HepG2 (cell line): Measurements from ENCODE around the gene CFAP300. TPM values are rescaled to one million over a fixed set of nuclear protein-coding genes. Genes with fewer than 3 reads are reported as not detected.

Experiments used
- AHR ChIP-seq: IDR thresholded peaks from 2 replicates; pipeline ENCODE4 v1.6.1; 2018; ENCODE audit warnings: missing genetic modification reagents, missing compliant biosample characterization
- ATF5 ChIP-seq: sonication (generic); formaldehyde crosslinking; IDR thresholded peaks from 2 replicates; pipeline ENCODE4 v1.4.0; 2020; ENCODE audit warnings: mild to moderate bottlenecking, low read depth, missing genetic modification reagents
- BORCS8-MEF2B ChIP-seq: sonication (generic); formaldehyde crosslinking; IDR thresholded peaks from 2 replicates; pipeline ENCODE4 v1.8.0; 2022; ENCODE audit warnings: mild to moderate bottlenecking, missing genetic modification reagents
- CBX2 ChIP-seq, 2 experiments: fragments of 200-600 bp in 1 of 2; sonication (generic); formaldehyde crosslinking in 1 of 2; IDR thresholded peaks; 2 replicates each; pipeline versions ENCODE4 v1.7.0 to v1.8.1; 2018 to 2022; ENCODE audit warnings: low read depth in 2 of 2, low read length in 1 of 2, mild to moderate bottlenecking in 1 of 2, missing genetic modification reagents in 1 of 2
- DPF2 ChIP-seq: sonication (generic); formaldehyde crosslinking; IDR thresholded peaks from 2 replicates; pipeline ENCODE4 v1.4.0; 2020; ENCODE audit warnings: mild to moderate bottlenecking, low read depth, missing genetic modification reagents, borderline replicate concordance
- IRF2 ChIP-seq: IDR thresholded peaks from 2 replicates; pipeline ENCODE4 v1.6.1; 2018; ENCODE audit warnings: missing genetic modification reagents, missing compliant biosample characterization
- JUNB ChIP-seq: sonication (generic); formaldehyde crosslinking; IDR thresholded peaks from 2 replicates; pipeline ENCODE4 v1.8.0; 2022; ENCODE audit warnings: missing genetic modification reagents, mild to moderate bottlenecking, borderline replicate concordance
- KAT7 ChIP-seq: IDR thresholded peaks from 2 replicates; pipeline ENCODE4 v1.6.1; 2018; ENCODE audit warnings: borderline replicate concordance, missing compliant biosample characterization
- KLF16 ChIP-seq, 2 experiments: sonication (generic) in 1 of 2; formaldehyde crosslinking in 1 of 2; IDR thresholded peaks; 2 replicates each; pipeline versions ENCODE4 v1.6.1 to v1.8.0; 2016 to 2023; ENCODE audit warnings: missing genetic modification reagents in 2 of 2, missing compliant biosample characterization in 1 of 2
- NCOA1 ChIP-seq: sonication (generic); formaldehyde crosslinking; IDR thresholded peaks from 2 replicates; pipeline ENCODE4 v1.9.0; 2021; ENCODE audit warnings: missing genetic modification reagents
- PHF21A ChIP-seq: sonication (generic); formaldehyde crosslinking; IDR thresholded peaks from 2 replicates; pipeline ENCODE4 v1.5.0; 2020; ENCODE audit warnings: mild to moderate bottlenecking, missing genetic modification reagents
- RXRA ChIP-seq: sonication (generic); formaldehyde crosslinking; IDR thresholded peaks from 2 replicates; pipeline ENCODE4 v1.5.1; 2020; ENCODE audit warnings: missing genetic modification reagents
- SETDB1 ChIP-seq: sonication (generic); formaldehyde crosslinking; IDR thresholded peaks from 2 replicates; pipeline ENCODE4 v1.5.1; 2020; ENCODE audit warnings: missing genetic modification reagents, mild to moderate bottlenecking, borderline replicate concordance
- SIN3A ChIP-seq: IDR thresholded peaks from 2 replicates; pipeline ENCODE4 v1.6.1; 2011; ENCODE audit warnings: low read depth, mild to moderate bottlenecking, control low read depth, low read length, borderline replicate concordance
- TFE3 ChIP-seq: IDR thresholded peaks from 2 replicates; pipeline ENCODE4 v1.6.1; 2016
- THAP11 ChIP-seq: IDR thresholded peaks from 2 replicates; pipeline ENCODE4 v1.6.1; 2016; ENCODE audit warnings: missing biosample characterization, missing genetic modification reagents
- THAP8 ChIP-seq: sonication (generic); formaldehyde crosslinking; IDR thresholded peaks from 2 replicates; pipeline ENCODE4 v1.5.1; 2020; ENCODE audit warnings: missing genetic modification reagents, mild to moderate bottlenecking, borderline replicate concordance
- U2AF1 ChIP-seq: fragments of 200-400 bp; formaldehyde crosslinking; optimal IDR thresholded peaks from 2 replicates; pipeline ENCODE3; 2017; ENCODE audit warnings: mild to moderate bottlenecking, low read depth, low read length
- ZNF430 ChIP-seq: sonication (generic); formaldehyde crosslinking; IDR thresholded peaks from 2 replicates; pipeline ENCODE4 v1.9.0; 2021; ENCODE audit warnings: mild to moderate bottlenecking, missing genetic modification reagents
- ZNF44 ChIP-seq: sonication (generic); formaldehyde crosslinking; IDR thresholded peaks from 2 replicates; pipeline ENCODE4 v1.5.1; 2020; ENCODE audit warnings: mild to moderate bottlenecking, missing genetic modification reagents
- ZNF570 ChIP-seq: sonication (generic); formaldehyde crosslinking; IDR thresholded peaks from 2 replicates; pipeline ENCODE4 v1.4.0; 2020; ENCODE audit warnings: mild to moderate bottlenecking, missing genetic modification reagents, borderline replicate concordance
- ZNF607 ChIP-seq: sonication (generic); formaldehyde crosslinking; IDR thresholded peaks from 2 replicates; pipeline ENCODE4 v1.5.1; 2020; ENCODE audit warnings: missing genetic modification reagents, mild to moderate bottlenecking, borderline replicate concordance
- ZNF619 ChIP-seq: sonication (generic); formaldehyde crosslinking; IDR thresholded peaks from 2 replicates; pipeline ENCODE4 v1.4.0; 2020; ENCODE audit warnings: mild to moderate bottlenecking, missing genetic modification reagents
- ZSCAN31 ChIP-seq: sonication (generic); formaldehyde crosslinking; IDR thresholded peaks from 2 replicates; pipeline ENCODE4 v1.5.0; 2020; ENCODE audit warnings: low read depth, mild to moderate bottlenecking, missing genetic modification reagents
- polyA plus RNA-seq, 8 experiments: library from polyadenylated mRNA; depleted of rRNA in 3 of 8; stranded (reverse) in 7 of 8; unstranded in 1 of 8; fragments of >200 nt; fragmentation: Illumina TruSeq in 4 of 8; extraction: Trizol in 4 of 8; gene quantifications; 2 replicates each; pipeline versions ENCODE4 v1.2.1 to v1.2.3, GENCODE V29; 2011 to 2016; ENCODE audit warnings: low read depth in 4 of 8, missing spikeins in 1 of 8, mixed read lengths in 1 of 8; ENCODE audit not compliant: insufficient read depth in 1 of 8
- total RNA-seq, 5 experiments: library from RNA; depleted of rRNA; stranded (reverse); fragments of >200 nt; fragmentation: Illumina TruSeq; extraction: Trizol; gene quantifications; 2 replicates each; pipeline ENCODE4 v1.2.3, GENCODE V29; 2016; ENCODE audit warnings: low read depth in 1 of 5
- TF ChIP-seq, protein P1 (sequence below): sonication (generic); formaldehyde crosslinking; IDR thresholded peaks from 2 replicates; pipeline ENCODE4 v1.4.0; 2020; ENCODE audit warnings: missing genetic modification reagents

CFAP300 gene
- total and polyA plus RNA-seq, 2 of the 13 experiments (the other 11 are each of a cell fraction or from before 2014, with no cell fraction given) = not detected

DNA sequence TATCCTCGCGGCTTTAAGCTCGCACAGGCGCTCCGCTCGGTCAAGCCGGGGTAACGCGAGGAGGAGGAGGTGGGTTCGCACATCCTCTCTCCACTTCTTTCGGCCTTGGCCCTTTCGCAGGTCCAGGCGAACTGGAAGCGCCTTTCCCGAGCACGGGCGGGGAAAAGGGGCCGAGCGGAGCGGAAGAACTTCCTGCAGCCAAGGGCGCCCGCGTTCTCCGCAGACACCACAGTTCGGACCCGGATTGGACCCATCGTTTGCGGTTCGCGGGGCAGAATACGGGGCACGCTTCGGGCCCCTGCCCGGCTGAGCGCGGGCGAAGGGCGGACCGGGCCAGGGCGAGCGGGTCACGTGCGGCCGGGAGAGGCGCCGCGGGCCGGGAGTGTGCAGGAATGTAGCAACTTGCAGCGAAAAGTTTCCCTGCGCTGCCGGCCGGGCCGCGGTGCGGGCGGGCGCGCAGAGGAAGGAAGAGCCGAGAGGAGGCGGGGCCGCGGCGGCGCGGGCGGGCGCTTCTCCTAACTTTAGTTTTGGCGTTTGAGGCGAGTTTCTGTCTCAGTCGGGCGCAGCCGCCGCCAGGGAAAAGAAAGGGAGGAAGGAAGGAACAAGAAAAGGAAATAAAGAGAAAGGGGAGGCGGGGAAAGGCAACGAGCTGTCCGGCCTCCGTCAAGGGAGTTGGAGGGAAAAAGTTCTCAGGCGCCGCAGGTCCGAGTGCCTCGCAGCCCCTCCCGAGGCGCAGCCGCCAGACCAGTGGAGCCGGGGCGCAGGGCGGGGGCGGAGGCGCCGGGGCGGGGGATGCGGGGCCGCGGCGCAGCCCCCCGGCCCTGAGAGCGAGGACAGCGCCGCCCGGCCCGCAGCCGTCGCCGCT is 62.9 kb downstream of the CFAP300 start, which contains the start of gene YAP1 (continued):
- TF ChIP-seq, protein P1, sequence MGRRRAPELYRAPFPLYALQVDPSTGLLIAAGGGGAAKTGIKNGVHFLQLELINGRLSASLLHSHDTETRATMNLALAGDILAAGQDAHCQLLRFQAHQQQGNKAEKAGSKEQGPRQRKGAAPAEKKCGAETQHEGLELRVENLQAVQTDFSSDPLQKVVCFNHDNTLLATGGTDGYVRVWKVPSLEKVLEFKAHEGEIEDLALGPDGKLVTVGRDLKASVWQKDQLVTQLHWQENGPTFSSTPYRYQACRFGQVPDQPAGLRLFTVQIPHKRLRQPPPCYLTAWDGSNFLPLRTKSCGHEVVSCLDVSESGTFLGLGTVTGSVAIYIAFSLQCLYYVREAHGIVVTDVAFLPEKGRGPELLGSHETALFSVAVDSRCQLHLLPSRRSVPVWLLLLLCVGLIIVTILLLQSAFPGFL = no peak
- peak; percentile 57; the same call in 1 of the 2 replicates for TF ChIP-seq THAP11 (CRISPR knock-in tag)
- peak; percentile 57; the same call in 1 of the 2 replicates for TF ChIP-seq JUNB (CRISPR knock-in tag)
- peak; percentile 88 for TF ChIP-seq ZSCAN31 (CRISPR knock-in tag)
- TF ChIP-seq PHF21A (CRISPR knock-in tag) = peak; percentile 92
- no peak for TF ChIP-seq SETDB1 (CRISPR knock-in tag)
- TF ChIP-seq AHR (CRISPR knock-in tag) = peak; percentile 73; the same call in 1 of the 2 replicates
- TF ChIP-seq ZNF44 (CRISPR knock-in tag) = no peak; the same call in 1 of the 2 replicates
- 0 out of 2 replicates have a peak, but pooled peaks have one; percentile 52 for TF ChIP-seq SIN3A
- TF ChIP-seq RXRA (CRISPR knock-in tag) = peak; percentile 72
- TF ChIP-seq KLF16 (CRISPR knock-in tag; IDR thresholded peaks at IDR 0.05) = peak in 1 of 2 experiments; percentile 90; a peak in 2 of 4 replicates
- peak; percentile 76 for TF ChIP-seq U2AF1
- no peak for TF ChIP-seq CBX2 (IDR thresholded peaks at IDR 0.05; ENCODE audit: low read depth, low read length)
- 0 out of 2 replicates have a peak, but pooled peaks have one; percentile 65 for TF ChIP-seq CBX2 (CRISPR knock-in tag; IDR thresholded peaks at IDR 0.05; ENCODE audit: low read depth)
- peak; percentile 83; the same call in 1 of the 2 replicates for TF ChIP-seq TFE3 (CRISPR knock-in tag)
- 0 out of 2 replicates have a peak, but pooled peaks have one; percentile 29 for TF ChIP-seq ATF5 (CRISPR knock-in tag)
- peak; percentile 84; the same call in 1 of the 2 replicates for TF ChIP-seq KAT7 (CRISPR knock-in tag)
- TF ChIP-seq ZNF430 (CRISPR knock-in tag) = peak; percentile 57; the same call in 1 of the 2 replicates
- TF ChIP-seq ZNF607 (CRISPR knock-in tag) = peak; percentile 97
- peak; percentile 74 for TF ChIP-seq IRF2
- TF ChIP-seq ZNF619 (CRISPR knock-in tag) = peak; percentile 86; the same call in 1 of the 2 replicates
- TF ChIP-seq ZNF570 (CRISPR knock-in tag) = 0 out of 2 replicates have a peak, but pooled peaks have one; percentile 65
- peak; percentile 80; the same call in 1 of the 2 replicates for TF ChIP-seq NCOA1 (CRISPR knock-in tag)
- TF ChIP-seq THAP8 = 0 out of 2 replicates have a peak, but pooled peaks have one; percentile 39
- peak; percentile 80; the same call in 1 of the 2 replicates for TF ChIP-seq BORCS8-MEF2B (CRISPR knock-in tag)
- no peak for TF ChIP-seq DPF2 (CRISPR knock-in tag)
